Glutamatergic neuron (in vitro differentiated cells): Measurements from ENCODE around the gene PODXL2. TPM values are rescaled to one million over a fixed set of nuclear protein-coding genes. Genes with fewer than 3 reads are reported as not detected.
A peak's percentile ranks its signal among the peaks of the same experiment; 100 is the strongest.

ENCODE experiments used
- DNase-seq: peaks from one replicate; pipeline ENCODE4 v3.0.0; 2022
- H3K27ac Mint-ChIP-seq: one replicate; pipeline ENCODE4 v1.8.0; 2020; ENCODE audit warnings: mild to moderate bottlenecking, mixed read lengths, inconsistent platforms; ENCODE audit not compliant: unreplicated experiment
- H3K27me3 Mint-ChIP-seq: one replicate; pipeline ENCODE4 v1.8.0; 2020; ENCODE audit warnings: mild to moderate bottlenecking, moderate library complexity, mixed read lengths, inconsistent platforms; ENCODE audit not compliant: unreplicated experiment
- H3K36me3 Mint-ChIP-seq: one replicate; pipeline ENCODE4 v1.8.0; 2020; ENCODE audit warnings: mild to moderate bottlenecking, mixed read lengths, inconsistent platforms; ENCODE audit not compliant: unreplicated experiment
- H3K4me1 Mint-ChIP-seq: one replicate; pipeline ENCODE4 v1.8.0; 2020; ENCODE audit warnings: mild to moderate bottlenecking, low read depth, mixed read lengths, inconsistent platforms; ENCODE audit not compliant: unreplicated experiment
- H3K4me3 Mint-ChIP-seq: one replicate; pipeline ENCODE4 v1.8.0; 2020; ENCODE audit warnings: mild to moderate bottlenecking, mixed read lengths, inconsistent platforms; ENCODE audit not compliant: unreplicated experiment
- H3K9me3 Mint-ChIP-seq: one replicate; pipeline ENCODE4 v1.8.0; 2020; ENCODE audit warnings: mild to moderate bottlenecking, moderate library complexity, mixed read lengths, inconsistent platforms; ENCODE audit not compliant: unreplicated experiment
- total RNA-seq: library from RNA; stranded (reverse); fragmentation: NEBNext Ultra II Directional; extraction: Animal tissue kit (Norgen Biotek cat#: 25700); gene quantifications from one replicate; pipeline ENCODE4 v1.2.1, GENCODE V29; 2021; ENCODE audit not compliant: unreplicated experiment
- TF ChIP-seq, protein P1 (sequence below): fragments of 200-600 bp; sonication (generic); IDR thresholded peaks from one replicate; pipeline ENCODE4 v1.5.0; 2021; ENCODE audit not compliant: partially characterized antibody, unreplicated experiment

PODXL2 gene
- total RNA-seq, 1 donor from 2014 or later: 139 TPM

DNA sequence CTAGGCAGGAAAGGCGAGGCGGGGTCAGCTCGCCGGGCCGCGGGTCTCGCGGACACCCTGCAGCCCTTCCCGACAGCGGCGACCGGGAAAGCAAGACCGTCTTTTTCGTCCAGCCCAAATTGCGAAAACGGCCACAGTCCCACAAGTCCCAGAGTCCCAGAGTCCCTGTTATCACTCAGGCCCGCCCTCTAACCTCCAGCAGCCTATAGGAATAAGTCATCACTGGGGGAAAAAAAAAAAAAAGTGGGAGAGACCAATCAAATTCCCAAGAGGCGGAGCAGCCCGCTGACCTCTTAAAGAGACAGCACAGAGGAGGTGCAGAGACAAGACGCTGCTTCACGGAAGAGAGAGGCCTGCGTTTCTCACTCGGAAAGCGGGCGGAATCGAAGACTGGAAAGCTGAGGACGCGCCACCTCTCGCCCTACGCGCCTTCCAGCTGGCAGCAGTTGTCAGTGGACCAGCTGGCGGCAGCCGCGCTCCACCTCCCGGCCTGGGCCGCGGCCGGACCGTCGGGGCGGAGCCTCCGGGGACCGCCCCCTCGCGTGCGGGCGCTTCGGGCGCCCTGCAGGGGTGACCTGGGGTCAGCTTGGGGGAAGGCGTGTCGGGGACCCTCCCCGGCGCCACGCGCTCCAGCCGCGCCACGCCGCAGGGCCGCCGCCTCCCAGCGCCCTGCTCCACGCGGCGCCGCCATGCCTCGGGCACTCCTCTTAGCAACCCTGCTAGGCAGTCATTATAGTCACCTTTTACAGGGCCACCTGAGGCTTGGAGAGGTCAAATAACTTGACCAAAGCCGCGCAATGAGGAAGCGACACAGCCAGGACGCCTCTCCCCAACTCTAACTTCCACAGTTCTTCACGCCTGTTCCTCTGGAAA lies 38.2 kb upstream of the PODXL2 start, which contains the start of gene TPRA1:
TPRA1 (minus strand) TSS at position 141 of the 873 bp plus-strand sequence. CDS start 10,587 bp downstream, outside the sequence.
- peaks cover 12% of the 10 kb centered on the region for H3K9me3 Mint-ChIP-seq
- peaks cover 12% of the 10 kb centered on the region for H3K27me3 Mint-ChIP-seq
- H3K36me3 Mint-ChIP-seq: no peaks in the 10 kb centered on the region
- peak within 1 kb of the TSS; percentile 97 for H3K4me3 Mint-ChIP-seq
- peaks cover 8% of the 10 kb centered on the region for H3K4me1 Mint-ChIP-seq
- H3K27ac Mint-ChIP-seq: peak within 1 kb of the TSS; percentile 98
- peak; percentile 81 for DNase-seq
- TF ChIP-seq, protein P1, sequence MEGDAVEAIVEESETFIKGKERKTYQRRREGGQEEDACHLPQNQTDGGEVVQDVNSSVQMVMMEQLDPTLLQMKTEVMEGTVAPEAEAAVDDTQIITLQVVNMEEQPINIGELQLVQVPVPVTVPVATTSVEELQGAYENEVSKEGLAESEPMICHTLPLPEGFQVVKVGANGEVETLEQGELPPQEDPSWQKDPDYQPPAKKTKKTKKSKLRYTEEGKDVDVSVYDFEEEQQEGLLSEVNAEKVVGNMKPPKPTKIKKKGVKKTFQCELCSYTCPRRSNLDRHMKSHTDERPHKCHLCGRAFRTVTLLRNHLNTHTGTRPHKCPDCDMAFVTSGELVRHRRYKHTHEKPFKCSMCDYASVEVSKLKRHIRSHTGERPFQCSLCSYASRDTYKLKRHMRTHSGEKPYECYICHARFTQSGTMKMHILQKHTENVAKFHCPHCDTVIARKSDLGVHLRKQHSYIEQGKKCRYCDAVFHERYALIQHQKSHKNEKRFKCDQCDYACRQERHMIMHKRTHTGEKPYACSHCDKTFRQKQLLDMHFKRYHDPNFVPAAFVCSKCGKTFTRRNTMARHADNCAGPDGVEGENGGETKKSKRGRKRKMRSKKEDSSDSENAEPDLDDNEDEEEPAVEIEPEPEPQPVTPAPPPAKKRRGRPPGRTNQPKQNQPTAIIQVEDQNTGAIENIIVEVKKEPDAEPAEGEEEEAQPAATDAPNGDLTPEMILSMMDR: no peak

DNA sequence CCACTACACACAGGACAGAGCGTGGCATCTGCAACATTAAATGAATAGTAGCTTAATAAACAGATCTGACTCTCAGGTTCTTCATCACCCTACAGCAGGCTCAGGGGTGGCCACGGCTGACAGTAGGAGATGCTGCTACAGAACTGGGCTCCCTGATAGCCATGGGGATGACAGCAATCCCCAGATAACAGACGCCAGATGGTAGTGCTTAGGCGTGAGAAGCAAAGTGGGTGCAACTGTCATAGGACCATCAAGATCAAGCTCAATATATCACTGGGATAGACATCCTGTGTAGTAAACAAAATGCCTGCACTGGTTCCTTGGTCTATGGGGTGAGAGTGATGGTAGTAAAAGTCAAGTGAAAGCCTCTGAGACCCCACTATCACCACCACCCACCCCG lies 35.8 kb upstream of the PODXL2 start:
- no peaks in the 10 kb centered on the region for H3K36me3 Mint-ChIP-seq
- peaks cover 16% of the 10 kb centered on the region for H3K27me3 Mint-ChIP-seq
- TF ChIP-seq, protein P1: no peak
- no peak for DNase-seq
- H3K9me3 Mint-ChIP-seq: peaks cover 12% of the 10 kb centered on the region
- H3K4me1 Mint-ChIP-seq: peaks cover 8% of the 10 kb centered on the region
- H3K4me3 Mint-ChIP-seq: no peak overlapping the region
- H3K27ac Mint-ChIP-seq: no peak overlapping the region

- Mint-ChIP-seq H3K36me3 (no peaks in the 10 kb centered on the region), H3K9me3 (peaks cover 16% of the 10 kb centered on the region), H3K4me3 (no peak overlapping the region), H3K27me3 (peaks cover 16% of the 10 kb centered on the region), H3K4me1 (peaks cover 8% of the 10 kb centered on the region), H3K27ac (no peak overlapping the region)
- DNase-seq: no peak
- TF ChIP-seq, protein P1: no peak
Measured at GRCh38 chr3:127595303-127595702, 33.7 kb upstream of the PODXL2 start.

- Mint-ChIP-seq H3K27ac (no peak overlapping the region), H3K27me3 (peaks cover 7% of the 10 kb centered on the region), H3K9me3 (peaks cover 9% of the 10 kb centered on the region), H3K4me1 (peaks cover 4% of the 10 kb centered on the region), H3K4me3 (peak overlapping the region; percentile 87), H3K36me3 (no peaks in the 10 kb centered on the region)
- TF ChIP-seq, protein P1: no peak
- no peak for DNase-seq
Measured at GRCh38 chr3:127597020-127597771, 31.8 kb upstream of the PODXL2 start.
